K562 (cell line): ENCODE data around the gene SMC1A. TPM values are rescaled to one million over a fixed set of nuclear protein-coding genes. Genes with fewer than 3 reads are reported as not detected.

Experiments
- ATF7 ChIP-seq: fragments of 450-650 bp; IDR thresholded peaks from 2 replicates; pipeline ENCODE4 v1.7.1; 2014; ENCODE audit warnings: mild to moderate bottlenecking, moderate library complexity
- CCNT2 ChIP-seq: IDR thresholded peaks from 2 replicates; pipeline ENCODE4 v1.6.1; 2011; ENCODE audit warnings: borderline replicate concordance, low read depth, mild to moderate bottlenecking, moderate library complexity, mixed read lengths, low read length; ENCODE audit not compliant: insufficient read length; ENCODE audit errors: extremely low read depth
- CXXC5 ChIP-seq: fragments of 250-450 bp; sonication (Bioruptor Pico); IDR thresholded peaks from 2 replicates; pipeline ENCODE4 v1.8.0; 2022; ENCODE audit warnings: inconsistent platforms, mild to moderate bottlenecking, moderate library complexity
- EZH2 ChIP-seq: IDR thresholded peaks from 2 replicates; pipeline ENCODE4 v1.6.1; 2012; ENCODE audit warnings: low read depth, mild to moderate bottlenecking, inconsistent platforms, low read length, borderline replicate concordance
- FOXA1 ChIP-seq: fragments of 450-650 bp; IDR thresholded peaks from 2 replicates; pipeline ENCODE4 v1.6.1; 2016; ENCODE audit warnings: mild to moderate bottlenecking, borderline replicate concordance
- FOXP1 ChIP-seq: sonication (generic); formaldehyde crosslinking; IDR thresholded peaks from 2 replicates; pipeline ENCODE4 v1.8.0; 2022; ENCODE audit warnings: mild to moderate bottlenecking, missing genetic modification reagents
- KHSRP ChIP-seq: fragments of 450-650 bp; IDR thresholded peaks from 2 replicates; pipeline ENCODE4 v1.6.1; 2017
- MTA3 ChIP-seq: fragments of 450-650 bp; formaldehyde crosslinking; IDR thresholded peaks from 2 replicates; pipeline ENCODE4 v1.6.1; 2017; ENCODE audit warnings: mild to moderate bottlenecking, borderline replicate concordance
- POLR2B ChIP-seq: fragments of 450-650 bp; IDR thresholded peaks from 2 replicates; pipeline ENCODE4 v1.6.1; 2018; ENCODE audit warnings: low read depth; ENCODE audit not compliant: partially characterized antibody
- PTBP1 ChIP-seq: fragments of 200-400 bp; formaldehyde crosslinking; IDR thresholded peaks from 2 replicates; pipeline ENCODE4 v1.6.1; 2017; ENCODE audit warnings: low read depth, low read length
- RBBP5 ChIP-seq: fragments of 200-600 bp; sonication (generic); IDR thresholded peaks from 2 replicates; pipeline ENCODE4 v1.6.1; 2012; ENCODE audit warnings: borderline replicate concordance, mild to moderate bottlenecking, low read length, control low read depth, inconsistent platforms; ENCODE audit not compliant: insufficient read depth, poor library complexity, severe bottlenecking
- RCOR1 ChIP-seq, 2 experiments: IDR thresholded peaks; 2 replicates each; pipeline ENCODE4 v1.6.1; 2012; ENCODE audit warnings: low read depth in 2 of 2, low read length in 2 of 2, borderline replicate concordance in 1 of 2, improper control_type of control experiment in 1 of 2
- SIN3B ChIP-seq: fragments of 450-650 bp; IDR thresholded peaks from 2 replicates; pipeline ENCODE4 v1.6.1; 2017; ENCODE audit warnings: low read depth, mild to moderate bottlenecking, moderate library complexity
- ZBTB2 ChIP-seq: fragments of 450-650 bp; IDR thresholded peaks from 2 replicates; pipeline ENCODE4 v1.6.1; 2016; ENCODE audit warnings: antibody characterized with exemption
- ZNF354B ChIP-seq: fragments of 250-450 bp; sonication (Bioruptor Pico); IDR thresholded peaks from 2 replicates; pipeline ENCODE4 v1.4.0; 2020
- polyA plus RNA-seq, 8 experiments: library from polyadenylated mRNA; depleted of rRNA in 4 of 8; stranded (reverse) in 5 of 8; unstranded in 3 of 8; fragments of >200 nt; fragmentation: Nextera tagmentation in 2 of 8; fragmentation: Illumina TruSeq in 1 of 8; extraction: Ambion mirVana in 2 of 8; extraction: Trizol in 1 of 8; gene quantifications; 2 replicates each; pipeline versions ENCODE4 v1.2.1 to v1.2.3, GENCODE V29; 2011 to 2014; ENCODE audit warnings: inconsistent platforms in 1 of 8, missing spikeins in 1 of 8
- total RNA-seq, 7 experiments: library from RNA; depleted of rRNA in 6 of 7; stranded (reverse); fragments of >200 nt in 6 of 7; fragmentation: Illumina TruSeq in 2 of 7; extraction: Trizol in 2 of 7; gene quantifications; 2 replicates each; pipeline versions ENCODE4 v1.2.1 to v1.2.3, GENCODE V29; 2011 to 2021; ENCODE audit warnings: low replicate concordance in 1 of 7
- TF ChIP-seq, protein P1 (sequence below), 2 experiments: fragments of 150-350 bp in 1 of 2; IDR thresholded peaks; 2 replicates each; pipeline ENCODE4 v1.6.1; 2012 to 2016; ENCODE audit warnings: low read depth in 2 of 2, low read length in 2 of 2, mild to moderate bottlenecking in 1 of 2, moderate library complexity in 1 of 2
- TF ChIP-seq, protein P2 (sequence below): fragments of 450-650 bp; IDR thresholded peaks from 2 replicates; pipeline ENCODE4 v1.6.1; 2016; ENCODE audit warnings: borderline replicate concordance
- TF ChIP-seq, protein P3 (sequence below): fragments of 200-800 bp; sonication (Bioruptor generic); IDR thresholded peaks from 2 replicates; pipeline ENCODE4 v1.6.1; 2017; ENCODE audit warnings: missing genetic modification characterization, missing compliant biosample characterization

Gene SMC1A
- total and polyA plus RNA-seq, 9 of the 15 experiments (the other 6 are each of a cell fraction or from before 2014, with no cell fraction given) = 28.5 to 126 (median 71.2) TPM

- TF ChIP-seq MTA3 (peak; percentile 60; the same call in 1 of the 2 replicates), PTBP1 (no peak), SIN3B (peak; percentile 81), ZNF354B (CRISPR knock-in tag) (no peak), KHSRP (no peak), CXXC5 (peak; percentile 68), POLR2B (peak; percentile 73), EZH2 (no peak), RCOR1 (IDR thresholded peaks at IDR 0.05; ENCODE audit: borderline replicate concordance in 1 of 2, low read depth in 2 of 2, low read length in 2 of 2) (peak in 1 of 2 experiments; percentile 29; a peak in 1 of 4 replicates), FOXP1 (no peak), FOXA1 (no peak), RBBP5 (peak; percentile 64), ZBTB2 (peak; percentile 46; the same call in 1 of the 2 replicates), CCNT2 (peak; percentile 28), ATF7 (0 out of 2 replicates have a peak, but pooled peaks have one; percentile 21)
- TF ChIP-seq, protein P1, sequence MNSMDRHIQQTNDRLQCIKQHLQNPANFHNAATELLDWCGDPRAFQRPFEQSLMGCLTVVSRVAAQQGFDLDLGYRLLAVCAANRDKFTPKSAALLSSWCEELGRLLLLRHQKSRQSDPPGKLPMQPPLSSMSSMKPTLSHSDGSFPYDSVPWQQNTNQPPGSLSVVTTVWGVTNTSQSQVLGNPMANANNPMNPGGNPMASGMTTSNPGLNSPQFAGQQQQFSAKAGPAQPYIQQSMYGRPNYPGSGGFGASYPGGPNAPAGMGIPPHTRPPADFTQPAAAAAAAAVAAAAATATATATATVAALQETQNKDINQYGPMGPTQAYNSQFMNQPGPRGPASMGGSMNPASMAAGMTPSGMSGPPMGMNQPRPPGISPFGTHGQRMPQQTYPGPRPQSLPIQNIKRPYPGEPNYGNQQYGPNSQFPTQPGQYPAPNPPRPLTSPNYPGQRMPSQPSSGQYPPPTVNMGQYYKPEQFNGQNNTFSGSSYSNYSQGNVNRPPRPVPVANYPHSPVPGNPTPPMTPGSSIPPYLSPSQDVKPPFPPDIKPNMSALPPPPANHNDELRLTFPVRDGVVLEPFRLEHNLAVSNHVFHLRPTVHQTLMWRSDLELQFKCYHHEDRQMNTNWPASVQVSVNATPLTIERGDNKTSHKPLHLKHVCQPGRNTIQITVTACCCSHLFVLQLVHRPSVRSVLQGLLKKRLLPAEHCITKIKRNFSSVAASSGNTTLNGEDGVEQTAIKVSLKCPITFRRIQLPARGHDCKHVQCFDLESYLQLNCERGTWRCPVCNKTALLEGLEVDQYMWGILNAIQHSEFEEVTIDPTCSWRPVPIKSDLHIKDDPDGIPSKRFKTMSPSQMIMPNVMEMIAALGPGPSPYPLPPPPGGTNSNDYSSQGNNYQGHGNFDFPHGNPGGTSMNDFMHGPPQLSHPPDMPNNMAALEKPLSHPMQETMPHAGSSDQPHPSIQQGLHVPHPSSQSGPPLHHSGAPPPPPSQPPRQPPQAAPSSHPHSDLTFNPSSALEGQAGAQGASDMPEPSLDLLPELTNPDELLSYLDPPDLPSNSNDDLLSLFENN (IDR thresholded peaks at IDR 0.05; ENCODE audit: low read depth in 2 of 2, low read length in 2 of 2) = no peak
- TF ChIP-seq, protein P2, sequence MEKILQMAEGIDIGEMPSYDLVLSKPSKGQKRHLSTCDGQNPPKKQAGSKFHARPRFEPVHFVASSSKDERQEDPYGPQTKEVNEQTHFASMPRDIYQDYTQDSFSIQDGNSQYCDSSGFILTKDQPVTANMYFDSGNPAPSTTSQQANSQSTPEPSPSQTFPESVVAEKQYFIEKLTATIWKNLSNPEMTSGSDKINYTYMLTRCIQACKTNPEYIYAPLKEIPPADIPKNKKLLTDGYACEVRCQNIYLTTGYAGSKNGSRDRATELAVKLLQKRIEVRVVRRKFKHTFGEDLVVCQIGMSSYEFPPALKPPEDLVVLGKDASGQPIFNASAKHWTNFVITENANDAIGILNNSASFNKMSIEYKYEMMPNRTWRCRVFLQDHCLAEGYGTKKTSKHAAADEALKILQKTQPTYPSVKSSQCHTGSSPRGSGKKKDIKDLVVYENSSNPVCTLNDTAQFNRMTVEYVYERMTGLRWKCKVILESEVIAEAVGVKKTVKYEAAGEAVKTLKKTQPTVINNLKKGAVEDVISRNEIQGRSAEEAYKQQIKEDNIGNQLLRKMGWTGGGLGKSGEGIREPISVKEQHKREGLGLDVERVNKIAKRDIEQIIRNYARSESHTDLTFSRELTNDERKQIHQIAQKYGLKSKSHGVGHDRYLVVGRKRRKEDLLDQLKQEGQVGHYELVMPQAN = peak; percentile 79
- TF ChIP-seq, protein P3, sequence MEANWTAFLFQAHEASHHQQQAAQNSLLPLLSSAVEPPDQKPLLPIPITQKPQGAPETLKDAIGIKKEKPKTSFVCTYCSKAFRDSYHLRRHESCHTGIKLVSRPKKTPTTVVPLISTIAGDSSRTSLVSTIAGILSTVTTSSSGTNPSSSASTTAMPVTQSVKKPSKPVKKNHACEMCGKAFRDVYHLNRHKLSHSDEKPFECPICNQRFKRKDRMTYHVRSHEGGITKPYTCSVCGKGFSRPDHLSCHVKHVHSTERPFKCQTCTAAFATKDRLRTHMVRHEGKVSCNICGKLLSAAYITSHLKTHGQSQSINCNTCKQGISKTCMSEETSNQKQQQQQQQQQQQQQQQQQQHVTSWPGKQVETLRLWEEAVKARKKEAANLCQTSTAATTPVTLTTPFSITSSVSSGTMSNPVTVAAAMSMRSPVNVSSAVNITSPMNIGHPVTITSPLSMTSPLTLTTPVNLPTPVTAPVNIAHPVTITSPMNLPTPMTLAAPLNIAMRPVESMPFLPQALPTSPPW (CRISPR knock-in tag) = peak; percentile 83
These were observed 11.5 kb upstream of the SMC1A start, which contains the start of gene HSD17B10 (continued) for GRCh38 chrX:53433651-53434639.
